HG03280 (cell line): ENCODE results near the gene OR10A6.

Source experiments
- ATAC-seq: cut with Tn5 transposase; IDR thresholded peaks from one replicate; pipeline ENCODE4 v1.9.1; 2021; ENCODE audit warnings: mild to moderate bottlenecking, moderate library complexity; ENCODE audit not compliant: unreplicated experiment

Gene OR10A6

GRCh38 chr11:7882860-7883259 lies 48.2 kb downstream of the OR10A6 start:
- ATAC-seq = no peak
